WTC11 (cell line): ENCODE data around the gene ZNF488. TPM values are rescaled to one million over a fixed set of nuclear protein-coding genes. Genes with fewer than 3 reads are reported as not detected.

Experiments used
- ATAC-seq: fragments of 200-7000 bp; cut with Tn5 transposase; 2 replicates; pipeline ENCODE4 v1.10.0; 2021; ENCODE audit warnings: mild to moderate bottlenecking, moderate library complexity
- CTCF ChIA-PET: fragments of 300-600 bp; sonication (Branson Sonifier 250); formaldehyde crosslinking; loops from one replicate; lab custom pipeline; 2021; ENCODE audit warnings: antibody characterized with exemption; lab: Charles Lee
- POLR2A ChIA-PET: fragments of 350-600 bp; sonication (Branson Sonifier 250); formaldehyde crosslinking; loops from one replicate; lab custom pipeline; 2021; ENCODE audit warnings: antibody characterized with exemption; lab: Charles Lee
- DNase-seq: peaks from one replicate; pipeline ENCODE4 v3.0.0; 2021; ENCODE audit warnings: low spot score
- H3K27ac Mint-ChIP-seq: 2 replicates; pipeline ENCODE4 v1.8.0; 2021; ENCODE audit warnings: mixed read lengths
- H3K27me3 Mint-ChIP-seq: 2 replicates; pipeline ENCODE4 v1.8.0; 2021; ENCODE audit warnings: low read depth, mild to moderate bottlenecking, moderate library complexity, mixed read lengths
- H3K36me3 Mint-ChIP-seq: 2 replicates; pipeline ENCODE4 v1.8.0; 2021; ENCODE audit warnings: mixed read lengths
- H3K4me1 Mint-ChIP-seq: 2 replicates; pipeline ENCODE4 v1.8.0; 2022; ENCODE audit warnings: mixed read lengths
- H3K4me3 Mint-ChIP-seq: 2 replicates; pipeline ENCODE4 v1.8.0; 2021; ENCODE audit warnings: mild to moderate bottlenecking, moderate library complexity, mixed read lengths
- H3K9me3 Mint-ChIP-seq: 2 replicates; pipeline ENCODE4 v1.8.0; 2021; ENCODE audit warnings: mixed read lengths
- CREB1 ChIP-seq: sonication (generic); formaldehyde crosslinking; IDR thresholded peaks from 2 replicates; pipeline ENCODE4 v1.8.0; 2023; ENCODE audit warnings: mild to moderate bottlenecking, missing genetic modification reagents
- FOXK1 ChIP-seq: sonication (generic); formaldehyde crosslinking; IDR thresholded peaks from 2 replicates; pipeline ENCODE4 v1.8.0; 2022; ENCODE audit warnings: mild to moderate bottlenecking, moderate library complexity, missing genetic modification reagents
- IRF2 ChIP-seq: sonication (generic); formaldehyde crosslinking; IDR thresholded peaks from 2 replicates; pipeline ENCODE4 v1.8.0; 2022; ENCODE audit warnings: low read depth, missing genetic modification reagents, borderline replicate concordance
- NFE2L1 ChIP-seq: sonication (generic); formaldehyde crosslinking; IDR thresholded peaks from 2 replicates; pipeline ENCODE4 v1.8.1; 2023; ENCODE audit warnings: missing genetic modification reagents
- NFYB ChIP-seq: sonication (generic); formaldehyde crosslinking; conservative IDR thresholded peaks from 2 replicates; pipeline ENCODE4 v1.8.0; 2022; ENCODE audit warnings: low read depth, missing genetic modification reagents
- NR3C1 ChIP-seq: sonication (generic); formaldehyde crosslinking; conservative IDR thresholded peaks from 2 replicates; pipeline ENCODE4 v1.8.1; 2023; ENCODE audit warnings: low read depth, mild to moderate bottlenecking, missing genetic modification reagents
- SMAD4 ChIP-seq: sonication (generic); formaldehyde crosslinking; IDR thresholded peaks from 2 replicates; pipeline ENCODE4 v1.8.0; 2022; ENCODE audit warnings: mild to moderate bottlenecking, missing genetic modification reagents
- TEAD1 ChIP-seq: sonication (generic); formaldehyde crosslinking; IDR thresholded peaks from 2 replicates; pipeline ENCODE4 v1.8.0; 2022; ENCODE audit warnings: mild to moderate bottlenecking, missing genetic modification reagents
- ZNF121 ChIP-seq: sonication (generic); formaldehyde crosslinking; IDR thresholded peaks from 2 replicates; pipeline ENCODE4 v1.8.0; 2023; ENCODE audit warnings: missing genetic modification reagents
- ZNF263 ChIP-seq: sonication (generic); formaldehyde crosslinking; IDR thresholded peaks from 2 replicates; pipeline ENCODE4 v1.8.1; 2022; ENCODE audit warnings: low read depth, mild to moderate bottlenecking, moderate library complexity, missing genetic modification reagents
- total RNA-seq: library from RNA; stranded (reverse); gene quantifications from 3 replicates; pipeline ENCODE4 v1.2.3, GENCODE V29; 2021
- TF ChIP-seq, protein P1 (sequence below): sonication (generic); formaldehyde crosslinking; IDR thresholded peaks from 2 replicates; pipeline ENCODE4 v1.8.0; 2022; ENCODE audit warnings: mild to moderate bottlenecking, missing genetic modification reagents
- TF ChIP-seq, protein P2 (sequence below): sonication (generic); formaldehyde crosslinking; IDR thresholded peaks from 2 replicates; pipeline ENCODE4 v1.8.0; 2023; ENCODE audit warnings: mild to moderate bottlenecking, missing genetic modification reagents
- TF ChIP-seq, protein P3 (sequence below): fragments of 200-600 bp; IDR thresholded peaks from 2 replicates; pipeline ENCODE4 v1.8.0; 2022; ENCODE audit warnings: antibody characterized with exemption
- TF ChIP-seq, protein P4 (sequence below): sonication (generic); formaldehyde crosslinking; conservative IDR thresholded peaks from 2 replicates; pipeline ENCODE4 v1.8.1; 2022; ENCODE audit warnings: mild to moderate bottlenecking, missing genetic modification reagents
- TF ChIP-seq, protein P5 (sequence below): fragments of 250-450 bp; sonication (Bioruptor Pico); IDR thresholded peaks from 2 replicates; pipeline ENCODE4 v2.1.2; 2022; ENCODE audit warnings: mild to moderate bottlenecking, moderate library complexity
- TF ChIP-seq, protein P6 (sequence below): fragments of 250-450 bp; sonication (Bioruptor Pico); IDR thresholded peaks from 2 replicates; pipeline ENCODE4 v1.9.0; 2021; ENCODE audit warnings: mild to moderate bottlenecking, borderline replicate concordance
- TF ChIP-seq, protein P7 (sequence below): sonication (generic); formaldehyde crosslinking; IDR thresholded peaks from 2 replicates; pipeline ENCODE4 v1.8.1; 2022; ENCODE audit warnings: missing genetic modification reagents, borderline replicate concordance

The ZNF488 gene
- total RNA-seq, 1 experiment from 2014 or later: 8.7 TPM

DNA sequence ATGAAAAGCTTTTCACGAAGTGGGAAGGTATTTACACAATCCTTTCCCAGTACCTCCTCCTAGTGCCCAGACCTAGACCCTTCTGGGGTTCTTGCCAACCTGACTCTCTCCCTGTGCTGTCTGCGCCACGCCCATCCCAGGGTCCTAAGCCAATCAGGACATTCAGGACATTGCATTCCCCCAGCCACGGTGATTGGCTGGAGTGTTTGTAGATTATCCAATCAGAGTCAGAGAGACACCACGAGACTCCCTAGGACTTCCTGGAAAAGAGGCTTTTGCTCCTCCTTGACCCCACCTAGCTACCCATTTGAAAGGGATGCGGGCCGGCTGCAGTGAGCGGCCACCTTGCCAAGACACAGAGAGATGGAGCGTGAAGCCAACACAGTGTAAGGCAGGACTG lies 65.4 kb downstream of the ZNF488 start:
- TF ChIP-seq NFYB (CRISPR knock-in tag) (peak; percentile 84), NR3C1 (no peak)
- TF ChIP-seq, protein P1, sequence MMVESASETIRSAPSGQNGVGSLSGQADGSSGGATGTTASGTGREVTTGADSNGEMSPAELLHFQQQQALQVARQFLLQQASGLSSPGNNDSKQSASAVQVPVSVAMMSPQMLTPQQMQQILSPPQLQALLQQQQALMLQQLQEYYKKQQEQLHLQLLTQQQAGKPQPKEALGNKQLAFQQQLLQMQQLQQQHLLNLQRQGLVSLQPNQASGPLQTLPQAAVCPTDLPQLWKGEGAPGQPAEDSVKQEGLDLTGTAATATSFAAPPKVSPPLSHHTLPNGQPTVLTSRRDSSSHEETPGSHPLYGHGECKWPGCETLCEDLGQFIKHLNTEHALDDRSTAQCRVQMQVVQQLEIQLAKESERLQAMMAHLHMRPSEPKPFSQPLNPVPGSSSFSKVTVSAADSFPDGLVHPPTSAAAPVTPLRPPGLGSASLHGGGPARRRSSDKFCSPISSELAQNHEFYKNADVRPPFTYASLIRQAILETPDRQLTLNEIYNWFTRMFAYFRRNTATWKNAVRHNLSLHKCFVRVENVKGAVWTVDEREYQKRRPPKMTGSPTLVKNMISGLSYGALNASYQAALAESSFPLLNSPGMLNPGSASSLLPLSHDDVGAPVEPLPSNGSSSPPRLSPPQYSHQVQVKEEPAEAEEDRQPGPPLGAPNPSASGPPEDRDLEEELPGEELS (CRISPR knock-in tag): no peak
- Mint-ChIP-seq H3K27ac (no peak overlapping the region), H3K36me3 (no peaks in the 10 kb centered on the region), H3K9me3 (peaks cover 4% of the 10 kb centered on the region), H3K4me1 (no peaks in the 10 kb centered on the region), H3K27me3 (no peaks in the 10 kb centered on the region), H3K4me3 (no peak overlapping the region)
- POLR2A ChIA-PET: interaction anchor here (0.6 kb wide), 1 partner anchor 44 kb away, joined by 4 read pairs; no protein-coding TSS in a partner anchor
- DNase-seq: no peak
- peak; percentile 88 for ATAC-seq
- CTCF ChIA-PET: interaction anchor here (1.0 to 3.0 kb wide), 4 partner anchors 22 to 294 kb away, joined by 4 to 14 read pairs (median 7); no protein-coding TSS in a partner anchor

DNA sequence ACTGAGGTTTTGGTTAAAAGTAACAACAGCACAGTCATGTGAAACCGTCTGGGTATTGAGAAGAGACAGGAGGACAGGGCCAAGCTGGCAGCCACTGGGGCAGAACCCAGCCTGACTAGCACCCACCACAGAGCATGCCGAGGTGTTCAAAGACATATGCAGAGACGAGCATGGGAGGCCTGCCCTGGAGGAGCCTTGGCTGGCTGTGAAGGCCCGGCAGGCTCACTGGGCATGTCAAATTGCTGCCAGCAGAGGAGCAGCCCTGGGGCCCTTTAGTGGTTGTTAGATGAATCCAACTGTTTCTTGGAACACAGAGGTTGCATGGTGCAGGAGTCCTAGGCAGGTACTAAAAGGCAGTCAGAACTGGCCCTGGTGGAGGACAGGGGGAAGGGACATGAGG lies 66.8 kb downstream of the ZNF488 start:
- no peak overlapping the region for H3K4me3 Mint-ChIP-seq
- no peak for DNase-seq
- ATAC-seq: no peak
- H3K36me3 Mint-ChIP-seq: no peaks in the 10 kb centered on the region
- no peak overlapping the region for H3K27ac Mint-ChIP-seq
- TF ChIP-seq NR3C1 (no peak), NFE2L1 (CRISPR knock-in tag) (no peak), TEAD1 (no peak), ZNF263 (CRISPR knock-in tag) (no peak)
- TF ChIP-seq, protein P2, sequence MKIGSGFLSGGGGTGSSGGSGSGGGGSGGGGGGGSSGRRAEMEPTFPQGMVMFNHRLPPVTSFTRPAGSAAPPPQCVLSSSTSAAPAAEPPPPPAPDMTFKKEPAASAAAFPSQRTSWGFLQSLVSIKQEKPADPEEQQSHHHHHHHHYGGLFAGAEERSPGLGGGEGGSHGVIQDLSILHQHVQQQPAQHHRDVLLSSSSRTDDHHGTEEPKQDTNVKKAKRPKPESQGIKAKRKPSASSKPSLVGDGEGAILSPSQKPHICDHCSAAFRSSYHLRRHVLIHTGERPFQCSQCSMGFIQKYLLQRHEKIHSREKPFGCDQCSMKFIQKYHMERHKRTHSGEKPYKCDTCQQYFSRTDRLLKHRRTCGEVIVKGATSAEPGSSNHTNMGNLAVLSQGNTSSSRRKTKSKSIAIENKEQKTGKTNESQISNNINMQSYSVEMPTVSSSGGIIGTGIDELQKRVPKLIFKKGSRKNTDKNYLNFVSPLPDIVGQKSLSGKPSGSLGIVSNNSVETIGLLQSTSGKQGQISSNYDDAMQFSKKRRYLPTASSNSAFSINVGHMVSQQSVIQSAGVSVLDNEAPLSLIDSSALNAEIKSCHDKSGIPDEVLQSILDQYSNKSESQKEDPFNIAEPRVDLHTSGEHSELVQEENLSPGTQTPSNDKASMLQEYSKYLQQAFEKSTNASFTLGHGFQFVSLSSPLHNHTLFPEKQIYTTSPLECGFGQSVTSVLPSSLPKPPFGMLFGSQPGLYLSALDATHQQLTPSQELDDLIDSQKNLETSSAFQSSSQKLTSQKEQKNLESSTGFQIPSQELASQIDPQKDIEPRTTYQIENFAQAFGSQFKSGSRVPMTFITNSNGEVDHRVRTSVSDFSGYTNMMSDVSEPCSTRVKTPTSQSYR (CRISPR knock-in tag): no peak
- TF ChIP-seq, protein P3, sequence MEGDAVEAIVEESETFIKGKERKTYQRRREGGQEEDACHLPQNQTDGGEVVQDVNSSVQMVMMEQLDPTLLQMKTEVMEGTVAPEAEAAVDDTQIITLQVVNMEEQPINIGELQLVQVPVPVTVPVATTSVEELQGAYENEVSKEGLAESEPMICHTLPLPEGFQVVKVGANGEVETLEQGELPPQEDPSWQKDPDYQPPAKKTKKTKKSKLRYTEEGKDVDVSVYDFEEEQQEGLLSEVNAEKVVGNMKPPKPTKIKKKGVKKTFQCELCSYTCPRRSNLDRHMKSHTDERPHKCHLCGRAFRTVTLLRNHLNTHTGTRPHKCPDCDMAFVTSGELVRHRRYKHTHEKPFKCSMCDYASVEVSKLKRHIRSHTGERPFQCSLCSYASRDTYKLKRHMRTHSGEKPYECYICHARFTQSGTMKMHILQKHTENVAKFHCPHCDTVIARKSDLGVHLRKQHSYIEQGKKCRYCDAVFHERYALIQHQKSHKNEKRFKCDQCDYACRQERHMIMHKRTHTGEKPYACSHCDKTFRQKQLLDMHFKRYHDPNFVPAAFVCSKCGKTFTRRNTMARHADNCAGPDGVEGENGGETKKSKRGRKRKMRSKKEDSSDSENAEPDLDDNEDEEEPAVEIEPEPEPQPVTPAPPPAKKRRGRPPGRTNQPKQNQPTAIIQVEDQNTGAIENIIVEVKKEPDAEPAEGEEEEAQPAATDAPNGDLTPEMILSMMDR: no peak
- peaks cover 4% of the 10 kb centered on the region for H3K9me3 Mint-ChIP-seq
- POLR2A ChIA-PET: no interaction called here
- H3K4me1 Mint-ChIP-seq: no peaks in the 10 kb centered on the region
- H3K27me3 Mint-ChIP-seq: no peaks in the 10 kb centered on the region
- CTCF ChIA-PET: interaction anchor here (1.5 to 3.0 kb wide), 2 partner anchors 23 to 293 kb away, joined by 4 to 14 read pairs; no protein-coding TSS in a partner anchor

DNA sequence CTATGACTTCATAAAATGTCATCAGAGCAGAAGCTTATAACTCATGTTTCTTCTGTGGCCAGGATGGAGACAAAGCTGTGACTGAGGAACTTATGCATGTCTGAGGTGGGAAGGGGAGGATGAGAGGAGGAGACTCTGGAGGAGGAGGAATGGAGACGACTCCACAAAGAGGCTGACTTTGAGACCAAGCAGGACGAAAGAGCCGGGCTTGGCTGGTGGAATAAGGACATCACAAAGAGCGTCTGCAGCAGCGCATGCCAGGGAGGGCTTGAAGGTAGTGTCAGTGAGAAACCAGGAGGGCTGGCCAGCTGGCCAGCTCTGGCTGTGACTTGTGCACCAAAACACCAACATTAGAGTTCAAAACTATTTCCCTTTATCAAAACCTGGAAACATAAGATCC lies 68.0 kb downstream of the ZNF488 start:
- ChIA-PET POLR2A (no interaction called here), CTCF (interaction anchor here (1.2 to 1.5 kb wide), 2 partner anchors 25 to 291 kb away, joined by 4 to 5 read pairs; no protein-coding TSS in a partner anchor)

More for the DNA sequence above, 68.0 kb downstream of the ZNF488 start:
- DNase-seq (no peak), ATAC-seq (no peak)
- no peak overlapping the region for H3K4me3 Mint-ChIP-seq
- no peak for TF ChIP-seq CREB1 (CRISPR knock-in tag)
- no peak for TF ChIP-seq IRF2
- no peak for TF ChIP-seq FOXK1 (CRISPR knock-in tag)
- TF ChIP-seq, protein P4, sequence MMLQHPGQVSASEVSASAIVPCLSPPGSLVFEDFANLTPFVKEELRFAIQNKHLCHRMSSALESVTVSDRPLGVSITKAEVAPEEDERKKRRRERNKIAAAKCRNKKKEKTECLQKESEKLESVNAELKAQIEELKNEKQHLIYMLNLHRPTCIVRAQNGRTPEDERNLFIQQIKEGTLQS (CRISPR knock-in tag): no peak
- TF ChIP-seq, protein P5, sequence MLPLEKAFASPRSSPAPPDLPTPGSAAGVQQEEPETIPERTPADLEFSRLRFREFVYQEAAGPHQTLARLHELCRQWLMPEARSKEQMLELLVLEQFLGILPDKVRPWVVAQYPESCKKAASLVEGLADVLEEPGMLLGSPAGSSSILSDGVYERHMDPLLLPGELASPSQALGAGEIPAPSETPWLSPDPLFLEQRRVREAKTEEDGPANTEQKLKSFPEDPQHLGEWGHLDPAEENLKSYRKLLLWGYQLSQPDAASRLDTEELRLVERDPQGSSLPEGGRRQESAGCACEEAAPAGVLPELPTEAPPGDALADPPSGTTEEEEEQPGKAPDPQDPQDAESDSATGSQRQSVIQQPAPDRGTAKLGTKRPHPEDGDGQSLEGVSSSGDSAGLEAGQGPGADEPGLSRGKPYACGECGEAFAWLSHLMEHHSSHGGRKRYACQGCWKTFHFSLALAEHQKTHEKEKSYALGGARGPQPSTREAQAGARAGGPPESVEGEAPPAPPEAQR (CRISPR knock-in tag): no peak
- TF ChIP-seq, protein P6, sequence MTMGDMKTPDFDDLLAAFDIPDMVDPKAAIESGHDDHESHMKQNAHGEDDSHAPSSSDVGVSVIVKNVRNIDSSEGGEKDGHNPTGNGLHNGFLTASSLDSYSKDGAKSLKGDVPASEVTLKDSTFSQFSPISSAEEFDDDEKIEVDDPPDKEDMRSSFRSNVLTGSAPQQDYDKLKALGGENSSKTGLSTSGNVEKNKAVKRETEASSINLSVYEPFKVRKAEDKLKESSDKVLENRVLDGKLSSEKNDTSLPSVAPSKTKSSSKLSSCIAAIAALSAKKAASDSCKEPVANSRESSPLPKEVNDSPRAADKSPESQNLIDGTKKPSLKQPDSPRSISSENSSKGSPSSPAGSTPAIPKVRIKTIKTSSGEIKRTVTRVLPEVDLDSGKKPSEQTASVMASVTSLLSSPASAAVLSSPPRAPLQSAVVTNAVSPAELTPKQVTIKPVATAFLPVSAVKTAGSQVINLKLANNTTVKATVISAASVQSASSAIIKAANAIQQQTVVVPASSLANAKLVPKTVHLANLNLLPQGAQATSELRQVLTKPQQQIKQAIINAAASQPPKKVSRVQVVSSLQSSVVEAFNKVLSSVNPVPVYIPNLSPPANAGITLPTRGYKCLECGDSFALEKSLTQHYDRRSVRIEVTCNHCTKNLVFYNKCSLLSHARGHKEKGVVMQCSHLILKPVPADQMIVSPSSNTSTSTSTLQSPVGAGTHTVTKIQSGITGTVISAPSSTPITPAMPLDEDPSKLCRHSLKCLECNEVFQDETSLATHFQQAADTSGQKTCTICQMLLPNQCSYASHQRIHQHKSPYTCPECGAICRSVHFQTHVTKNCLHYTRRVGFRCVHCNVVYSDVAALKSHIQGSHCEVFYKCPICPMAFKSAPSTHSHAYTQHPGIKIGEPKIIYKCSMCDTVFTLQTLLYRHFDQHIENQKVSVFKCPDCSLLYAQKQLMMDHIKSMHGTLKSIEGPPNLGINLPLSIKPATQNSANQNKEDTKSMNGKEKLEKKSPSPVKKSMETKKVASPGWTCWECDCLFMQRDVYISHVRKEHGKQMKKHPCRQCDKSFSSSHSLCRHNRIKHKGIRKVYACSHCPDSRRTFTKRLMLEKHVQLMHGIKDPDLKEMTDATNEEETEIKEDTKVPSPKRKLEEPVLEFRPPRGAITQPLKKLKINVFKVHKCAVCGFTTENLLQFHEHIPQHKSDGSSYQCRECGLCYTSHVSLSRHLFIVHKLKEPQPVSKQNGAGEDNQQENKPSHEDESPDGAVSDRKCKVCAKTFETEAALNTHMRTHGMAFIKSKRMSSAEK (CRISPR knock-in tag): no peak
- no peak for TF ChIP-seq ZNF121 (CRISPR knock-in tag)
- no peak for TF ChIP-seq SMAD4
- TF ChIP-seq, protein P7, sequence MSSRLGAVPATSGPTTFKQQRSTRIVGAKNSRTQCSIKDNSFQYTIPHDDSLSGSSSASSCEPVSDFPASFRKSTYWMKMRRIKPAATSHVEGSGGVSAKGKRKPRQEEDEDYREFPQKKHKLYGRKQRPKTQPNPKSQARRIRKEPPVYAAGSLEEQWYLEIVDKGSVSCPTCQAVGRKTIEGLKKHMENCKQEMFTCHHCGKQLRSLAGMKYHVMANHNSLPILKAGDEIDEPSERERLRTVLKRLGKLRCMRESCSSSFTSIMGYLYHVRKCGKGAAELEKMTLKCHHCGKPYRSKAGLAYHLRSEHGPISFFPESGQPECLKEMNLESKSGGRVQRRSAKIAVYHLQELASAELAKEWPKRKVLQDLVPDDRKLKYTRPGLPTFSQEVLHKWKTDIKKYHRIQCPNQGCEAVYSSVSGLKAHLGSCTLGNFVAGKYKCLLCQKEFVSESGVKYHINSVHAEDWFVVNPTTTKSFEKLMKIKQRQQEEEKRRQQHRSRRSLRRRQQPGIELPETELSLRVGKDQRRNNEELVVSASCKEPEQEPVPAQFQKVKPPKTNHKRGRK (CRISPR knock-in tag): no peak
- H3K27ac Mint-ChIP-seq: no peak overlapping the region
- no peaks in the 10 kb centered on the region for H3K36me3 Mint-ChIP-seq
- no peaks in the 10 kb centered on the region for H3K4me1 Mint-ChIP-seq
- H3K27me3 Mint-ChIP-seq: no peaks in the 10 kb centered on the region
- H3K9me3 Mint-ChIP-seq: peaks cover 4% of the 10 kb centered on the region
